NOMO-1 treated with dmso at 0.1 percent for 144 hours (cell line): Measurements from ENCODE around the gene NCBP3.
A peak's percentile ranks its signal among the peaks of the same experiment; 100 is the strongest.
"Not testable (repeated sequence)": the region's sequence is repeated elsewhere in the genome, so short reads cannot be mapped to it uniquely, and the experiment has no call there.

ENCODE experiments used
- DNase-seq: peaks from one replicate; lab custom pipeline; 2025; ENCODE audit not compliant: unreplicated experiment; lab: John Stamatoyannopoulos, UW

Gene NCBP3

DNA sequence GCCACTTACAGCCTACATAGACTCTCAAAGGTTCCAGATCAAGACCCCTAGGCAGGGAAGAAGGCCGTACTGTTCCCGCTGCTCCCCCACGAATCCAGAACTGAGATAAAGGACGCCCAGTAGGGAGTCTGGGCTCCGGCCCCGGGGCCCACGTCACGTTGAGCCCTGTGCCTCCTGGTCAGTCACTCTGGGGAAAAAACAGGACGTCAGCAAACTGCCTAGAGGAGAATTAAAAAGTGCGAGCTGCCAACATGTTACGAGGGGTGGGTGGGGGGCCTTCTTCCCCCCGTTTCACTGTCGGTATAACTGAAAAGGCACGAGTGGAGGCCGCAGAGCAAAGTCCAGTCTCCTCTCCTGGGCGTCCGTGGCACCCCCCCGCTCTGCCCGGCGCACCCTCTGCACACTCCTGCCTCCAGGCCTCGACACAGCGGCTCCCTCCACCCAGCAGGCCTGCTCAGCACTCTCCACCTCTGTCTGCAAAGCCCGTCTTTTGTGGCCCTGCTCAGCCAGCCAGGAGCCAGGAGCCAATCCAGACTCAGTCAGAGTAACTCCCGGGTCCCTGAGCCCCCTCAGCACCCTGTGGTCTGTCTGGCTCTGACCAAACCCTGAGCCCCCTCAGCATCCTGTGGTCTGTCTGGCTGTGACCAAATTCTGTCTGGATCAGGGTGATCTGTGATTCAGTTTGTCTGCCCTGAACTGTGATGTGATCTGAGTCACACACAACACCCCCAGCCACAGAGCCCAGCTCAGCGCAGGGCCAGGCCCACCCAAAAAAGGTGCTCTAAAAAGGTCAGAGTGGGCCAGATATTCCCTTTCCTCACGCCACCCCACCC is 51.3 kb downstream of the NCBP3 start:
- no peak for DNase-seq

- not testable (repeated sequence) for DNase-seq
Measured at GRCh38 chr17:3794152-3794551, 51.9 kb downstream of the NCBP3 start.

DNA sequence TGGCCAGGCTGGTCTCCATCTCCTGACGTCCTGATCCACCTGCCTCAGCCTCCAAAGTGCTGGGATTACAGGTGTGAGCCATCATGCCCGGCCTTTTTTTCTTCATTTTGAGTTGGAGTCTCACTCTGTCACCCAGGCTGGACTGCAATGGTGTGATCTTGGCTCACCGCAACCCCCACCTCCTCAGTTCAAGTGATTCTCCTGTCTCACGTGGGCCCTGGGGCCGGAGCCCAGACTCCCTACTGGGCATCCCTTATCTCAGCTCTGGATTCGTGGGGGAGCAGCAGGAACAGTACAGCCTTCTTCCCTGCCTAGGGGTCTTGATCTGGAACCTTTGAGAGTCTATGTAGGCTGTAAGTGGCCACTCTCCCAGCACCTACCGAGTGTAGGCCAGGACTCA is 52.8 kb downstream of the NCBP3 start:
- not testable (repeated sequence) for DNase-seq

DNA sequence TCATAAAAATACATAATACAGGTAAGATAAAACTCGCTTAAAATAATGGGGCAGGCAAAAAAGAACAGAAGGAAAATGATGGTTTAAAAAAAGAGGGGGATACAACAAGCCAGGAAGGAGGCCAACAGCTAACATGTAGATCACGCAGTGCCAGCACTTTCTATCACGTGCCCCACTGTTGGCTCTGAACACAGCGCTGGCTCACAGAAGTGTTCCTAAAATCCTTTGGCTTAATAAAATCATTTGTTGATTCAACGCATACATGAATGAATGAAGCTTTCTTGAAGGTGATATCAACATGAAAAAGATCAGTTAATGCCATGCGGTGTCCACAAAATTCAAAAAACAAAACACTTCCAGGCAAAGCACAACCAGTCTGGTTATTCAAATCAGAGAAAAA is 53.6 kb downstream of the NCBP3 start:
- no peak for DNase-seq

GRCh38 chr17:3788200-3788599 is 57.8 kb downstream of the NCBP3 start:
- no peak for DNase-seq

DNA sequence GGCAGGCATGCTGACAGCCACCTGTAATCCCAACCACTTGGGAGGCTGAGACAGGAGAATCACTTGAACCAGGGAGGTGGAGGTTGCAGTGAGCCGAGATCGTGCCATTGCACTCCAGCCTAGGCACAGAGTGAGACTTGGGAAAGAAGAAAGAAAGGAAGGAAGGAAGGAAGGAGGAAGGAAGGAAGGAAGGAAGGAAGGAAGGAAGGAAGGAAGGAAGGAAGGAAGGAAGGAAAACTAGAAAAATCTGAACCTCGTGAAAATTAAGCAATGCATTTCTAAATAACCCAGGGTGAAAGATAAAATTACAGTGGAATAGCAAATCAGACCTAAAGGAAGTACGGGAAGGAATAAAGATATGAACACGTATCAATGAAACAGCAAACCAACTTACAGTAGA is 60.7 kb downstream of the NCBP3 start:
- not testable (repeated sequence) for DNase-seq

DNA sequence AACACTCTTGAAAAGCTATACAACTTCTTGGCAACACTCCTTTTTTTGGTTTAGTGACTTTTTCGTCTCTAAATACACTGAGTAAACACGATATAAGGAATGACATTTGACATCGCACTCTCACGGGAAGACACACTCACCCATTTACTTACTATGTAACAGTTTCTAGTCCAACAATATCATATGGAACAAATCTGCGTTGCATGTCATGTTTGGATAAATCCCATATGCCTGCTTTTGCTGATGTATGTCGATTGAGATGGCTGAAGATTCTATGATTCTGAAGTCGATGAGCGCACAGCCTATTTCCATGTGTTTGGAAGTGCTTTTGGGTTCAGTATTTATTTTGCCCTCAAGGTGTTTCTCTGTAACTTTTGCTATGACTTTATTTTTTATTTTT is 63.3 kb downstream of the NCBP3 start:
- DNase-seq, result no peak

- DNase-seq, result no peak
Measured at GRCh38 chr17:3780986-3781385, 65.1 kb downstream of the NCBP3 start.

GRCh38 chr17:3777366-3778120 is 68.5 kb downstream of the NCBP3 start:
- DNase-seq, result no peak

DNA sequence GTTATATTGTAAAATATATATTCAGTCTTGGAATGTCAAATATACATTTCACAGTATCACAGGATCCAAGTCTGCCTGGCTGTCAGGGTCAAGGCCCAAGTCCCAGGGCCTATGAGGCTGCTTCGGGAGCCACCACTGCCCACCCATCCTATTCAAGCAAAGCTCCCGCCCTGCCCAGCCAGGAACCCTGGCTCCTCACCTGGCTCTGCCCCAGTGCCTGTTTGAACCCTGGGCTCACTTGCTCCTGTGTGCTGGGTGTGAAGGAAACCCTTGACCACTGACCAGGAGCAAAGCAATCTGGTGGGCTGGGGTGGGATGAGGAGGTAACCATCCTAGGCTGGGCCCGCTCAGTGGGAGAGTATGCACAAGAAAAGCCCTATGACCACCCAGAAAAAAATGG is 72.1 kb downstream of the NCBP3 start:
- DNase-seq, result no peak

- no peak for DNase-seq
Measured at GRCh38 chr17:3773511-3773910, 72.5 kb downstream of the NCBP3 start.

DNA sequence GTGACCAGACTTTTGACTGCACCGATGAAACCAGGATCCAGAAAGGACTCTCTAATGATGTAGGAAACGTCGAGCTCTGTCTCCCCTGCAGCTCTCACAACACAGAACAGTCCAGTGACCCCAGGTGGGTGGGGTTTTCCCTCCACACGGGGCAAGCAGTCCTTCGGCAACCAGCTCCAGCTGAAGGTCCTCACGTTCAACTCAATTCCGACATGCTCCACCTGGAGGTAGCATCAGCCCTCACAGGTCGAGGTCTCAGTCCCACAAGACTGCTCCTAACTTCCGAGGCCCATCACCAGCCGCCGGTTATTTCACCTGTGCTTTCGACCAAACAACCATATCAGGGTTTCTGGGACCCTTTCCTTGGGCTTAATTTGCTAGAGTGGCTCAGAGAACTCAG is 73.3 kb downstream of the NCBP3 start:
- no peak for DNase-seq

DNA sequence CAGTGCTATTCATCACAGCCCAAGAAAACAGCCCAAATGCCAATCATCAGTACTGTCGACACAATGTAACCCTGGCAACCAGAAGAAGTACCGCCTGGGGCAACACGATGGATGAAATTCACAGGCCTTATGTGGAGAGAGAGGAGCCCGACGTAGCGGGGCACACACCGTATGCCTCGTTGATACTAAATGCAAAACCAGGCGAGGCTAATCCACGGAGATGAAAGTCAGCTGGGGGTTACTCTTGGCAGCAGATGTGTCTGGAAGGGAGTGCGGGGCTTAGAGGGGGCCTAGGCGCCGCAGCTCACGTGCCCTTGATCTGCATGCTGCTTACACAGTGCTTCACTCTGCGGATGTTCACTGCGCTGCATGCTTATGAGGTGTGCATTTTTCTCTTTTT is 74.9 kb downstream of the NCBP3 start:
- no peak for DNase-seq

DNA sequence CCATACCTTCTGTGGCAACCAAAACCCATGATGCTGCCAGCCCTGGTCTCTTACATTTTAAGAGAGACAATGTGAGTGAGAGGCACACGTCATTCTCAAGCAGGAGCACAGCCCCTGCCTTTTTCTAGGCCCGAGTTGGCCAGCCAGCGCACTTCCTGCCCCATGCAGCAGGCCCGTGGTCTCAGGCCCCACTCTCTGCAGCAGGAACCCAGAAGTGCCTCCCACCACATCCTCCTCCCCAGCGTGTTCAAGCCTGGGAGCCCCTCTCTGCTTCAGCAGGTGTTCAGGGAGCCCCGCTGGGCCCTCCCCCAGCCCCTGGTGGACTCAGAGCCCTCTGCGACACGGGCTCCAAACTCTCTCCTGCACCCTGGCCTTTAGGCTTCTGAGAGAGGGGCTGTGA is 75.6 kb downstream of the NCBP3 start:
- DNase-seq, result no peak

DNA sequence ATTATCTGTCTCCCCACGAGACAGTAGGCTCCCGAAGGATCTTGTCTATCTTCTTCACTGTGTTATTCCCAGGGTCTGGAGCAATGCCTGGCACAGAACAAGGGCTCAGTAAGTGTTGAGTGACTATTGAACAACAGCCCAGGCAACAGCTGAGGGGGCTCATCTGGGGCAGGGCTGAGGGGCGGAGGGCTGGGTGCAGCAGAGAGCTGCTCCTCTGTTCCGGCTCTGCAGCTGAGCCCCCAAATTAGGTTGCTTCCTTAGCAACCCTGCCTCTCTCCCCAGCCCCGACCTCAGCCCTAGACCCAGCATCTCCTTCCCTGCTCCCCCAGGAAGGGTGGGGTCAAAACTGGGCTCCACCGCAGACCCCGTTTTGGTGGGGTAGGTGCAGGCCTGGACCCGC is 77.3 kb downstream of the NCBP3 start:
- DNase-seq, result no peak

GRCh38 chr17:3768341-3768740 is 77.7 kb downstream of the NCBP3 start:
- no peak for DNase-seq

DNA sequence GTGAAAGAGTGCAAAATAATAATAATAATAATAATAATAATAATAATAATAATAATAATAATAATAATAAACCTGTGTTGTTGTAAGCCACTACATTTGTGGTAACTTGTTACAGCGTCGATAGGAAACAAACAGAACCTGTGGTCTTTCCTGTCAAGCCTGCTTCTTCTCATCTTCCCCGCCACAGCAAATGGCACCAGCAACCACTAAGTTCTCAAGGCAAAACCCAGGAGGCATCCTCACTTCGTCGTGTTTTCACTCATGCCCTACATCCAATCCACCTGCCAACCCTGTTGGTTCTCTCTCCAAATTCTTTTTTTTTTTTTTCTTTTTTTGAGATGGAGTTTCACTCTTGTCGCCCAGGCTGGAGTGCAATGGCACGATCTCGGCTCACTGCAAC is 79.3 kb downstream of the NCBP3 start:
- no peak for DNase-seq

DNA sequence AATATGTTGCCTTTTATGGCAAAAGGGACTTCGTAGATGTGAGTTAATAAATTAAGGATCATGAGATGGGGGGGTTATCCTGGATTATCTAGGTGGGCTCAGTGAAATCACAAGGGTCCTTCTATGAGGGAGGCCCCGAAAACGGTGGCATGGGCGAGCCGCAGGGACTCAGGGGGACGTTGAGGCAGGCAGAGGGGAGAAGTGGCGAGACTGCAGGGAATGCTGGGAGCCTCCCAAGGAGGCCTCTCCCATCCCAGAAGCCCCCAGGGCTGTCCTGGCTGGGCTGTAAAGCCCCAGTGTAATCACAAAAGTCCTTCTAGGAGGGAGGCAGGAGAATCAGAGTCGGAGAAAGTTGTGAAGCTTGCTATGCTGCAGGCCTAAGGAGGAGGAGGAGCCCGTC is 80.1 kb downstream of the NCBP3 start:
- no peak for DNase-seq

DNA sequence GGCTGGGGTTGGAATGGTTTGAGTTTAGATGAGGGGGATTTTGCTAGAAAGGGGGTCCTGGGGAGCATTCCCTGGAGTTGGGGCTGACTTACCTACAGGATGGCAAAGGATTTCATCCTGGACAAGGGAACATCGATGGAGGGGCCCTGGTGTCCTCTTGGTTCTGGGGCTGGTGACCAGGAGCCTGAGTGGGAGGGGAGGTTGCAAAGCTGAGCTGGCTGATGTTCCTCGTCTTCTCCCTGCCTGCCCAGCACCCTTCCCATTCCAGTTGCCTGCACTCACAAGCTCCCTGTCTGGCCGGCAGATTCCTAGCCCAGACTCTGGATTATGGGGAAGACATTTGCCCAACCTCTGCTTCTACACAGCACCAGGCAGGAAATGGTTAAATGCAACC is 82.3 kb downstream of the NCBP3 start:
- DNase-seq, result no peak

- peak; percentile 53 for DNase-seq
Measured at GRCh38 chr17:3762922-3763776, 82.9 kb downstream of the NCBP3 start.

GRCh38 chr17:3761918-3762380 is 84.1 kb downstream of the NCBP3 start:
- no peak for DNase-seq
